Stimulated activated CD8-positive, alpha-beta memory T cell treated with anti-CD3 and anti-CD28 coated beads, Interleukin-12 subunit alpha, Interleukin-12 subunit beta, amount 100 ng/mL, for 4 hours (primary cell): Measurements from ENCODE around the gene NMT2.

Experiments
- DNase-seq: peaks from one replicate; pipeline ENCODE4 v3.0.0-alpha.2; 2020; ENCODE audit warnings: low read depth

The NMT2 gene

GRCh38 chr10:15181576-15182156 lies 13.2 kb upstream of the NMT2 start:
- no peak for DNase-seq

DNA sequence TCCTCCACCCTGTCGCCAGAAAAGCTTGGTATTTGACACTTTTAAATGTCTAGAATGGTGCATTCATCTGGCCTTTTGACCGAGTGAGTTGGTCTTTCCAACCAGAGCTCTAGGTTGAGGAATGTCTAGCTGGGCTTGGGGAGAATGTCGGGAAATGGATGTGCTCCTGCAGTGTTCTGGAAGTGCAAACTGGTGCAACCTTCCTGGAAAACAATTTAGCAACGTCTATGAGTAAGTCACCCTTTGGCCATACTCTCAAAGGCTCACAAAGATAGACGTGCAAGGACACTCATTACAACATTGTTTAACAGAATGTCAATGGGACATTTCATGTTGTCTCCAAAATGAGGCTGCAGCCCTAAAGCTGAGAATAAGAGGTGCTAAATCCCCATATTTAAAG lies 12.2 kb upstream of the NMT2 start:
- no peak for DNase-seq

DNA sequence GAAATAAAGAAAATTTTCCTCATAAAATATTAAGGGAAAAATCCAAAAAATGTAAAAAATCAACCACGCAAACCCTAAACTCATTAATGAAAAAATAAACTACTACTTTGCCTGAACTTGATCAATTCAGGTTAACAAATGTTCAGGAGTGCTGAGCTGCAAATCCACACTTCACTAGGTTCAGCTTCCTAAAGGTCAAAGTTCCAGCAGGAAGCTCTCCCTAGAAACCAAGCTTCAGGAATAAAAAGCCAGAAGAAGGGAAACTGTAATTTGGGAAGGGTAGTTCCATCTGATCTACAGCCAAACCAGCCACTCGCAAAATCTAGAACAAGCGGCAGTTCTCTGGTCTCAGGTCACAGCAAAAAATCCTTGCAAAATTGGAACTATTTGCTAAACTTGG lies 7.8 kb upstream of the NMT2 start:
- DNase-seq = no peak

GRCh38 chr10:15175587-15175986 lies 7.1 kb upstream of the NMT2 start:
- no peak for DNase-seq

DNA sequence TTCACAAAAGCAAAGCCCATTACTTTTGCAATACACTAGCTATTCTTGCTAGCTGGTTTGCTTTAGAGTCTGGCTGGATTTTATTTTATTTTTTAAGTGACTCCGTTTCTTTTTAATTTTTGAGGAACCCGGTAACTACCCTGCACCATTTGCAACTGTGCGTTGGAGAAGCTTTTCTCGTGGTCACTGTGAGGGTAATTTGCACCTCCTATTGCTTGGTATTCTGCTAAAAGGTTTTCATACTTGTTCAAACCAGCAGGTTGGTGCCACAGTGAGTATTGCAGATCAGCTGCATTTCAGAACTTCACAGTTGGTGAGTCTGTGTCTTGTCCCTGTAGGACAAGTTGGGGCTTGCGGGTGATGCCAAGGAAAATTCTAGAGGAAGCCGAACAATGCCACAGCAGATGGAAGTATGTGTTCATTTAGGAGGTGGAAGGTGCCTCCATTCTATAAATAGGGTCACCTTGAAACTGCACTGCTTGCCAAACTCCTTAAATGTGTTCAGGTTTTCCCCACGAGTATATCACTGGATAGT lies 3.9 kb upstream of the NMT2 start:
- no peak for DNase-seq

DNA sequence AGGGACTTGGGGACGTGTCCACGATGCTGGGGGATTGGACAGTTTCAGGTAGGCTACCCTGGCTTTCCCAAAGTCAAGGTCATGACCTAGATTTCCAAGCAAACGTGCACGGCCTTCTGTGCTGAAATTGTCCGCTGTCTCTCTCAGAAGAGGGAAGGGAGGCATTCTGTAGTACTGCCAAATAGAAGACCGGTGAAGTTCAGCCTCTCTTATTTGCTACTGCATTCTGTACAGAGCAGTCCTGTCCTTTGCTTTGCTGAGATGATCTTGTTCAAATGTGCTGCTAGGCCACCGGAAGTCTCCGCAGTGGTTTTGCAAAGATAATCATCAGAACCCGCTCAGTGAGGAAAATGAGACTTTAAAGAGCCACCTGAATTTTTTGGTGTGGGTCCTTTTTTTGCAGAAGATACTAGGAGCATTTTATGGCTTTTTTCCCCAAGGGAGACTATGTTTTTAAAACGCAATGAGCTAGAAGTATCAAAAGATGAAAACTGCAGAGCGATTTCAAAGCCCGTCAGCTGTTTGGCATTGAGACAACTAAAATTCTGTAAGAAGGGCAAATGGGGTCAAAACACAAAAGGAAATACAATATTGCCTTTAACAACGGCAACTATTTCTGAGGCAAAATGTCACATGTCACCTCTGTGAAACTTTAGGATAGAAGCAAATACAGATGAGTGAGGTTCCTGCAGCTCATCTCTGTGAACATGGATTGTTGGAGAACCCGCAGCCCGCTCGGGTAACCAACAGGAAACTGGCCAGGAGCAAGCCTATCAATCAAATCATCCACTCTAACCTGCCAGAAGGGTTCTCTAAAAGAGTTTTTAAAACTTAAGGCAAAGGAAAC lies 1.3 kb upstream of the NMT2 start:
- DNase-seq = peak; percentile 10

DNA sequence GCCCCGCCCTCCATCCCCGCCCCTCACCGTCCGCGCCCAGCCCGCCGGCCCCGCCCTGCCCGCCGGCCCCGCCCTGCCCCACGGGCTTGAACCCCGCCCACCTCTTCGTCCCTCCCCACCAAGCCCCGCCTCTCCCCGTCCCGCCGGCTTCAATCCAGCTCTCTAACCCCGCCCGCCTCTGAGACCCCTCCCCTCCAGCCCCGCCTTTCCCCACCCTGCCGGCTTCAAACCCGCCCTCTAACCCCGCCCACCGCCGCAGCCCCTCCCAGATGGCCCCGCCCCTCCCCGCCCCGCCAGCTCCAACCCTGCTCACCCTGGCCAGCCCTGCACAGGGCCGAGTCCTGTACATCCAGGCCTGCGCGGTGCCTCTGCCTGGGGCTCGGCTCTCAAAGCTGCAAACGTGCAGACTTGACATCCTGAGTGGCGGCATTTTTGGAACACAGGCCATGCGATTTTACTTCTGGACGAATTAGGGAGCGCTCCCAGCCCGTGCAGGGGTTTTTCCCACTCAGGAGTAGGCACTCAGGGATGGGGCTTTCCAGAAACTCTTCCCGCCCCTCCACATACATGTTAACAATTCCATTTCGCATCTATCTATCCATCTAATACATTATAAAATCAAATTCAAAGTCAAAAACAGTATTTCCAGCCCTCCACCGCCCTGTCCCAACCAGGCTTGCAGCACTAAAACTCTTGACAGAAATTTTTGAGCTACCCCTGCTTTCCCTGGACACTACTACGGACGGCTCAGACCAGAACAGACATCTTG lies 477 bp upstream of the NMT2 start:
- peak; percentile 92 for DNase-seq

DNA sequence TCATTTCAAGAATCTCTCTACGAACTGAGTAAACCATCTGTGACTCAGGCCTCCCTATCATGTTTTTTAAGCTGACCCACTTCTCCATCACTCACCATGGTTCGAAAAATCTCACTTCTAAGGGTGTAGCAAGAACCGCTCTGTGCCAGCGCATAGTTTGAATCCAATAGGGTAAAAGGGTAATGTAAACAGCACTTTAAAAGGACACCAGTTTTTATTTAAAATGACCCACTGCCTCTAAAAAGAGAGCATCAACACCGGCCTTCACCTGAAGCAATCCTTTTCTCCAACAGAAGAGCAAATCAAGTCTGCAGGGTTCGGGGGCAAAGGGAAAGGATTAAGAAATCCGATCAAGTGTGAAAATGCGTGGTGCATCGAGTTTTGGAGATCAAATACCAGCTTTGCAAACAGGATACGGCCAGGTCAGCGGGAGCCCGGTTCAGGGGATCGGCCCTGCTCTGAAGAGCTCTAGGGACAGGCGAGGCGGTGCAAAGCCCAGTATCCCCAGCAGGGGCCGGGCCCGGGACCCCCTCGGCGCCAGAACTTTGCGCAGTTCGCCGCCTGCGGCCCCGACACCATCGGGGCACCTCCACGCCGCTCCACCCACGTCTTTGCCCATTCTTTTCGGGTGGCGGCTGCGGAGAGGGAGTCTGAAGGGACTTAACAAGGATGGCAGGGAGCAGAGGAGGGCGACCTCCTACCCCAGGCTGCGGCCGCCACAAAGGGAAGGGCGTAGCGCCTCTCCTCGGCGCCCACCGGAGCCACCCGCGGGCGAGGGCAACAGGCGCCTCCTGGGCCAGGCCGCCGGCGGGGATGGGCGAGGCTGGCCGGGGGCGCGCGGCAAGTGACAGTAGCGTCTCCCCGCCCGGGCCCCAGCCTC lies 842 bp downstream of the NMT2 start:
- peak; percentile 33 for DNase-seq

DNA sequence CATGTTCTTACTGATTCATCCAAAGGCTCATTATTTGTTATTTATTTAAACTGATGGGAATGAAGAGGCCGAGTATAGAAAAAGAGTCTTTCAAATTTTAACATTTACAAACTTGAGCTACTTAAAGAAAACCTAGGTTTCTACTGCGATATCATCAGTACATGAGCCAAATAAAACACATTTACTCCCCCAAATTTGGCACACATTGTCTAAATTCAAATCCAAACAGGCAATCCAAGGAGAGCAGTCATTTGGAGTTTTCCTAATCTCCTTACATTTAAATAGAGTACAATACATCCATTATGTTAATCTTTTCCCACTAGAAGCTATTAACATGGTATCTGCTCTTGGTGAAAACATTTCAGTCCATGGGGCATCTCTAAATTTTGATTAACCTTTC lies 2.2 kb downstream of the NMT2 start:
- DNase-seq = no peak

GRCh38 chr10:15163253-15163828 lies 5.2 kb downstream of the NMT2 start:
- DNase-seq = no peak

- DNase-seq = no peak
These were observed 9.5 kb downstream of the NMT2 start for GRCh38 chr10:15158972-15159371.

GRCh38 chr10:15158448-15158847 lies 10.0 kb downstream of the NMT2 start:
- DNase-seq = no peak

DNA sequence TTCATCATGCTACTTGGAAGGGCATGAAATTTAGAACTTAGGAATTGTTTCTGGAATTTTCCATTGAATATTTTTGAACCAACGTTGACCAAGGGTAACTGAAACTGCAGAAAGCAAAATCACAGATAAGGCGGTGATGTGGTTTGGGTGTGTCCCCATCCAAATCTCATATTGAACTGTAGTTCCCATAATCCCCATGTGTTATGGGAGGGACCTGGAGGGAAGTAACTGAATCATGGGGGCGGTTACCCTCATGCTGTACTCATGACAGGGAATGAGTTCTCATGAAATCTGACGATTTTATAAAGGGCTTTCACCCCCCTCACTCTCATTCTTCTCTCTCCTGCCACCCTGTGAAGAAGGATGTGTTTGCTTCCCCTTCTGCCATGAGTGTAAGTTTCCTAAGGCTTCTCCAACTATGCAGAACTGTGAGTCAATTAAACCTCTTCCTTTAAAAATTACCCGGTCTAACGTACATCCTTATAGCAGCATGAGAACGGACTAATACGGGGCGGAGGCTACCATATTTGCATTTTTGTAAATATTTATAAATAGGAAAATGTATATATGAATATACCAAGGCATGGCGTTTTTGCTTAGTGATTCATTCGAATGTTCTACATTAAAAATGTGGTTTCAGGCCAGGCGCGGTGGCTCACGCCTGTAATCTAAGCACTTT lies 12.4 kb downstream of the NMT2 start:
- DNase-seq = no peak

- no peak for DNase-seq
These were observed 15.9 kb downstream of the NMT2 start for GRCh38 chr10:15152556-15152955.

GRCh38 chr10:15150563-15150962 lies 17.9 kb downstream of the NMT2 start:
- no peak for DNase-seq

DNA sequence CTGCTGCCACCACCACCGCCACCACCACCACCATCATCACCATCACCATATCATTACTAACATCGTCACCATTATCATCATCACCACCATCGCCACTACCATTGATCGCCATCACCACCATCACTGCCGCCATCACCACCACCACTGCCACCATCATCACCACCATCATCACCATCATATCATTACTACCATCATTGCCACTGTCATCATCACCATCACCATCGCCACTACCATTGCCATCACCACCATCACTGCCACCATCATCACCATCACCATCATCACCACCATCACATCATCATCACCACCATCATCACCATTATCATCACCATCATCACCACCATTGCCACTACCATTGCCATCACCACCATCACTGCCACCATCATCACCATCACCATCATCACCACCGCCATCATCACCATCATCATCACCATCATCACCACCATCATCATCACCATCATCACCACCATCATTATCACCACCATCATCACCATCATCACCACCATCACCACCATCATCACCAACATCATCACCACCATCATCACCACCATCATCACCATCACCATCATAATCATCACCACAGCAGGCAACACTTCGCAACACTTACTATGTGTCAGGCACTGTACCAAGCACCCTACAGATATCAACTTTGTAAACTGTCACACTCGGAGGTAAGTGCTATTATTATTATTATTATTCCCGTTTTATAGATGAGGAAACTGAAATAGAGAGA lies 19.3 kb downstream of the NMT2 start:
- DNase-seq = no peak

- DNase-seq = no peak
These were observed 20.7 kb downstream of the NMT2 start for GRCh38 chr10:15147594-15148392.

- no peak for DNase-seq
These were observed 22.1 kb downstream of the NMT2 start for GRCh38 chr10:15146366-15146765.

GRCh38 chr10:15144788-15145187 lies 23.7 kb downstream of the NMT2 start:
- no peak for DNase-seq
